GM21367 (cell line): ENCODE measurements around the gene IL1RAP.
"Not testable (repeated sequence)": the region's sequence is repeated elsewhere in the genome, so short reads cannot be mapped to it uniquely, and the experiment has no call there.

Experiments
- ATAC-seq: cut with Tn5 transposase; IDR thresholded peaks from one replicate; pipeline ENCODE4 v1.9.1; 2021; ENCODE audit not compliant: unreplicated experiment

The IL1RAP gene

GRCh38 chr3:190505381-190506003, 8.4 kb upstream of the IL1RAP start:
- ATAC-seq, result no peak

- no peak for ATAC-seq
Observed at GRCh38 chr3:190506271-190506670, 7.6 kb upstream of the IL1RAP start.

DNA sequence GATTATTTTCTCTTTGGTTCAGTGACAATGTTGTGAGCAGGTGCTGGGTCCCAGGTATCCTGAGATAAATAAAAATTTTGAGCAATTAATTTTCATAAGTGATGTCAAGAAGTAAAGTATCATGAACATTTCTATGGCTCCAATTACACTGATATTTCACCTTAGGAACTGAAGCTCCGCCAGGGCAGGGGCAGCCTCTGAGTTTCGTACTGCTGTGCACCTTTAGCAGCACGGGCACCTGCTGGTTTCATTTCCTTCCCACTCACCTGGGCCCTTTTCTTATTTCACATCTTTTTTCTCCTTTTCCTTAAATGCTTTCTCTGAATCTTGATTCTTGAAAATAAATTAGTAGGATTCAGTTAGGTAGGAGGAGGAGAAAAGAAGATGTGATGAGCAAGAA, 1.2 kb upstream of the IL1RAP start:
- ATAC-seq, result no peak

GRCh38 chr3:190514413-190515153, 698 bp downstream of the IL1RAP start:
- no peak for ATAC-seq

- ATAC-seq, result no peak
Observed at GRCh38 chr3:190516416-190516815, 2.5 kb downstream of the IL1RAP start.

DNA sequence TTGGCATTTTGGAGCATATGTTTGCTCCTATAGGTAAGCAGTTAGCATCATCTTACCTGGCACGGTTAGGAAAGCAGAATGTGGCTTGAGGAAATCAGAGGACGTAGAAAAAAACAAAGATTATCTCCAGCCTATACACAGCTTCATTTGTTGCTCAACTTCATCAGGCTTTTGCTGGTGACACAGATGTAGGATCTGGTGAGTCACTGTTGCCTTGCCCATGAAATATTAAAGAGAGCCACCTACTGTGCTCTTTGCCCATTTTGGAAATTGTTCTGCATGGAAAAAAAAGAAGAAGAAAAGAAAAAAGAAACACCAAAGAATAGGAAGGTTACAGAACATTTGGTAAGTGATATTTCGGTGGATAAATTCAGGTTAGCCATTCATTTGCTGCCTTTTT, 3.8 kb downstream of the IL1RAP start:
- ATAC-seq, result no peak

- ATAC-seq, result not testable (repeated sequence)
Observed at GRCh38 chr3:190518531-190518930, 4.6 kb downstream of the IL1RAP start.

DNA sequence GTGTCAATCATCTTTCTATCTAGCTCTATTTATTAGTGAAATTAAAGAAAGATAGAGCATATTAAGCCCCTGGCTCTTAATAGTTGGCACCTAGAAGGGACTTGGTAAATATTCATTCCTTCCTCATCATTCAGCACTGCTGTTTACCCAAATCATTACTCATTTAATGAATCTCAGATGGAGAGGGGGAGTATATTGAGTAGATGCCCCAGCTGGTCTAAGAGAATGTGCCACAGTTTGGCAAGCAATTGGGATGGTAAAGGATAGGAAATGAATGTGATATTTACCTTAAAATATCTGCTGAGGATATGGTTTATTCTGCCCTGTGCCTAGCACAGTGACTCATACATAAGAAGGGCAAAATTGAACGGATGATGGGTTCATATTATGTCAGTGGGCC, 6.0 kb downstream of the IL1RAP start:
- no peak for ATAC-seq

DNA sequence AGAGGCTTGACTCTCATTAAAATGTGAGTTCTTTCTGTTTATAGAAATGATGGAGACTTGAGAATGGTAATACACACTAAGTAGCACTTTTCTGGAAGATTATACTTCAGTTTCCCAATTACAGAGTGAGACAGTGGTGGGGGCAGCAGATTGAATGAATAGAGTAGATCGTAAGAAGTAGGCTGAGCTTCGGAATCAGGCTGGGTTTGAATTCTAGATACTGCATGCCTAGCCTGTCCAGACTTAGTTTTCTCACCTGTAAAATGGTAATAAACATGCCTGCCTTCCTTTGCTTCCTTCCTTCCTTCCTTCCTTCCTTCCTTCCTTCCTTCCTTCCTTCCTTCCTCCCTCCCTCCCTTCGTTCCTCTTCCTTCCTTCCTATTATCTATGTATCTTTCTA, 8.1 kb downstream of the IL1RAP start:
- ATAC-seq, result no peak

GRCh38 chr3:190522621-190523222, 8.8 kb downstream of the IL1RAP start:
- ATAC-seq, result no peak

GRCh38 chr3:190524942-190525341, 11.1 kb downstream of the IL1RAP start:
- ATAC-seq, result no peak

GRCh38 chr3:190525634-190526033, 11.7 kb downstream of the IL1RAP start:
- ATAC-seq, result no peak

DNA sequence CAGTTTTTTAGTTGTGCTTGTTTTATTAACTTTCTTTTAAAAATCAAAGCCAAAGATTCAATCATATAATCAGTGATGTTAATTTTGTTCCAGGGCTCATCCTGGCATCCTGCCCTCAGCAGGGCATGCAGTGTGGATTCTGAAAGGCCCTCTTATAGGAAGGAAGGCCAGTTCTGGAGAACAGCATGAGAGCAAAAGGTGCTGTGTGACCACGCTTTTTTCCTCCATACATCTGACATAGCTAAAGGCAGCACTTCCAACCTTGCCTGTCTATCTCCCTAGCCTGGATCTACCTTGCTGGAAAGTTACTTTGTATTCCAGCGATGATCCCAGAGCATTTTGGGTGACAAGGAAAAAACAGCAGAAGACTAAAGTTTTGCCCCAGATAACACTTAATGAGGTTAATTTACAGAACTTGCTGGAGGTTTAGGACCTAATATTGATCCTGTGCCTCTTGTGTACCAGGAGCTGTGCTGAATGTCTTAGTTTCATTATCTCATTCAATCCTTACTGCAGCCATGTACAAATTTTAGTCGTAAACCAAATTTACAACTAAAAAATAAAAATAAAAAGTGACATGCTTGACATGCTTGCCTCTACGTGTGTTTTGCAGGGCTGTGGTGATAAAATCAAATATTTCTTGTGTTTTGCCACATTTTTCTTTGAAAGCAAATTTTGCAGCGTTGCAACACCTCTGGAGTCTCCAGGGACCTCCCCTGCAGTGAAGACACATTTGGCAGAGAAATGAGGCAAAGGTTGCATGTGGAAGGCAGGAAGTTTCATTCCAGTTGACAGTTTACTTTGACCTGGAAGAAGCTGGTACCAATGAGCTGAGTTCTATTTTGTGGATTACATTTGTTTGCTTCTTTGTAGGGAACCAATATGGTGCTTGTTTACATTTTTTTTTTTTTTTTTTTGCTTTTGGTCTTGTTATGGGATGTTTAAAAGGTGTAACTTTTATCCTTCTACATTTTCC, 13.2 kb downstream of the IL1RAP start:
- ATAC-seq, result no peak

DNA sequence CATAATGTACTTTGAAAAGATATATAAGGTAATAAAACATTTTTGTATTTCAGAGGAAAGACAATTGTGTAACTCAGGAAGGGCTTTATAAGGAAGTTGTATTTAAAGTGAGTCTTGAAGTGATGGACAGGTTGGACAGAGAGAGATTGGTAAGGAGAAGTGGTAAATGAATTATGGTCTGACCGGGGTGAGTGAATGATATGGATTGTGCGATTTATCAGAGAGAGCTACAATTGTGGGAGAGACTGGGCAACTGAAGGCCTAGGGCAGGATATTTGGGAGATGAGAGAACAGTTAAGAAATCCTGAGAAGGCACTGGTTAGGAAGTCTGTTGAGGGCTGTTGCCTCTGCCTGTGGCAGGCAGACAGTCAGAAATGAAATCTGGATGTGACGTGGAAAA, 14.8 kb downstream of the IL1RAP start:
- ATAC-seq, result no peak

- ATAC-seq, result no peak
Observed at GRCh38 chr3:190531406-190531805, 17.5 kb downstream of the IL1RAP start.

DNA sequence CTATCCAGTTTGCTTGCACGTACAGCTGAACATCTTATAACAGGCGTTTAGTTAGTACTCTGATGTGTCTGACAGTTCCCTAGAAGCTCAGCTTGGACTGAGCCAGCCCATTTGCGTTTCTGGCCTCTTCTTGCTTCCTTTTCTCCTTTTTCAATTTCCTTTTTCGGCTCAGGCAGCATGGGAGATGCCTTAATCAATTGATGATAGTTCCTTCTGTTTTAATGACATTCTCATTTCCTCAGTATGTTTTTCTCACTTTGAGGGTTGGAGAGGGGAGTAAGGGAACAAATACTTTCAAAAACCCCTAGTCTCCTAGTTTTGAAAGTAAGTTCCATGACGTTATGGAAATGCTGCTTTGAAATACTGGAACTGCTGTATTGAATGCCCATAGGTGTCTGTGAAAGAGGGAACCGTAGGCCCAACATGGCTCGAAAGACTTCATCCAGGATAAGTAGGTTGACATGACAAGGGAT, 18.9 kb downstream of the IL1RAP start:
- ATAC-seq, result no peak

- ATAC-seq, result no peak
Observed at GRCh38 chr3:190533511-190534281, 19.8 kb downstream of the IL1RAP start.

DNA sequence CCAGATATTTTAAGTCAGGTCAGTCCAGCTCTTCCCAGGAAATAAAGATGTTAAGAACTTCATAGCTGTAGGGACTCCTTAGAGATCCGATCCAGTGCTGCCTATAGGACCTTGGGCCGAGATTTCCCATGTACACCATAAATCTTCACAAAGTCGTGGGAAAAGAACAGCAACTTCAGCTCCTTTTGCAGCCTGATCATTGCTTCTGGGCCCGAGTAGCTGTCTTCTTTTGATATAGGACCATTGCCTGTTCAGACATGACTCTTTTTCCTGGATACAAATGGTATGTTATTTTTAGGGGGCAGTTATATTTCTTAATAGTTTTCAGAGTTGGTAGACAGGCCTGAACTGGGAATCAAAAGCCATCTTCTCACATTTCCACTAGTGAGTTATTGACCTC, 20.5 kb downstream of the IL1RAP start:
- ATAC-seq, result no peak

DNA sequence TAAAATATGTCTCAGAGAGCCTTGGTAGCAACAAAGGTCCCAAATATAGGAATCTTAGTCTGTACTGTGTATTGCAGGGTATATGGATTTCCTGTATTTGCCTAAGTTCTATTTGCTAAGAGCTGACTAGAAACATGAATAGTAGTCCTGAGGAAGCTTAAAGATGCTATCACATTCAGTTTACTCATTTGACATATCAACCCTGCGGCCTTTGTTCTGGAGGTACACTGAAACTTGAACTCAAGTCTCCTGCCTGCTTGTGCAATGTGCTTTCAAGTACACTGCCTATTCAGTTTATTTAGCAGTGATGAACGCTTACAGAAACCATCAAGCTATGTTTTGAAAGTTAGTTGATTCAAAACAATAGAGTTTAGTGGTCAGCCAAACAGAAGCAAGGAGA, 21.1 kb downstream of the IL1RAP start:
- ATAC-seq, result no peak

- ATAC-seq, result no peak
Observed at GRCh38 chr3:190537146-190537545, 23.3 kb downstream of the IL1RAP start.
